Panc1 (cell line): ENCODE data around the gene WDFY3. TPM values are rescaled to one million over a fixed set of nuclear protein-coding genes. Genes with fewer than 3 reads are reported as not detected.

ENCODE experiments used
- ATAC-seq: fragments of 200-7000 bp; cut with Tn5 transposase; 2 replicates; pipeline ENCODE4 v1.9.1; 2020; ENCODE audit warnings: mild to moderate bottlenecking, moderate library complexity
- BruUV-seq: library from RNA; stranded (reverse); fragments of 400-500 nt; replicated peaks from 2 replicates; lab custom pipeline; 2021; lab: Mats Ljungman, UMichigan
- CTCF ChIA-PET: fragments of 300-600 bp; sonication (Branson Sonifier 250); formaldehyde crosslinking; loops from one replicate; lab custom pipeline; 2022; ENCODE audit warnings: antibody characterized with exemption; lab: Charles Lee
- POLR2A ChIA-PET: fragments of 300-600 bp; sonication (Branson Sonifier 250); formaldehyde crosslinking; loops from one replicate; lab custom pipeline; 2022; ENCODE audit warnings: antibody characterized with exemption; lab: Charles Lee
- DNase-seq: peaks from one replicate; pipeline ENCODE4 v3.0.0-alpha.2; 2010; ENCODE audit warnings: low read depth, low spot score
- H3K27ac ChIP-seq: 2 replicates; pipeline ENCODE4 v1.5.1; 2011; ENCODE audit warnings: mild to moderate bottlenecking, low read length, inconsistent platforms
- H3K27me3 ChIP-seq: fragments of 200-500 bp; sonication (Bioruptor generic); 2 replicates; pipeline ENCODE4 v1.6.0; 2014; ENCODE audit warnings: low read length, inconsistent platforms; ENCODE audit not compliant: control insufficient read depth, insufficient read depth
- H3K36me3 ChIP-seq: fragments of 200-500 bp; sonication (Bioruptor generic); 2 replicates; pipeline ENCODE4 v1.5.1; 2014; ENCODE audit warnings: inconsistent platforms, mild to moderate bottlenecking, low read length, moderate library complexity; ENCODE audit not compliant: control insufficient read depth, insufficient read depth
- H3K4me1 ChIP-seq: 2 replicates; pipeline ENCODE4 v1.5.1; 2011; ENCODE audit warnings: inconsistent platforms, mild to moderate bottlenecking, low read length, moderate library complexity; ENCODE audit not compliant: control insufficient read depth, insufficient read depth
- H3K4me3 ChIP-seq, 2 experiments: 2 replicates each; pipeline ENCODE4 v1.5.1; 2011 to 2012; ENCODE audit warnings: low read depth in 2 of 2, low read length in 2 of 2, mild to moderate bottlenecking in 2 of 2, inconsistent platforms in 1 of 2, moderate library complexity in 1 of 2
- H3K9me3 ChIP-seq: fragments of 200-500 bp; sonication (Bioruptor generic); 2 replicates; pipeline ENCODE4 v1.5.1; 2014; ENCODE audit warnings: low read depth, mild to moderate bottlenecking, inconsistent platforms, low read length, moderate library complexity; ENCODE audit not compliant: control insufficient read depth, insufficient read depth
- CTCF ChIP-seq: fragments of 450-650 bp; IDR thresholded peaks from 2 replicates; pipeline ENCODE4 v1.5.1; 2017; ENCODE audit warnings: mild to moderate bottlenecking
- POLR2AphosphoS5 ChIP-seq: IDR thresholded peaks from 2 replicates; pipeline ENCODE4 v1.6.1; 2012; ENCODE audit warnings: mild to moderate bottlenecking, low read depth, low read length, moderate library complexity
- REST ChIP-seq, 2 experiments: IDR thresholded peaks; 2 replicates each; pipeline ENCODE4 v1.6.1; 2011 to 2012; ENCODE audit warnings: low read depth in 2 of 2, control low read depth in 1 of 2, low read length in 1 of 2, mild to moderate bottlenecking in 1 of 2, moderate library complexity in 1 of 2; ENCODE audit not compliant: insufficient read depth in 1 of 2
- SIN3A ChIP-seq: IDR thresholded peaks from 2 replicates; pipeline ENCODE4 v1.6.1; 2012; ENCODE audit warnings: low read depth, mild to moderate bottlenecking, low read length, moderate library complexity, borderline replicate concordance; ENCODE audit not compliant: insufficient read depth
- TCF7L2 ChIP-seq: IDR thresholded peaks from 2 replicates; pipeline ENCODE4 v1.6.1; 2011; ENCODE audit warnings: mild to moderate bottlenecking, low read depth, low read length, inconsistent platforms
- in situ Hi-C: cut with HindIII; loops from 2 replicates; pipeline ENCODE4 v1.10.0; 2016; ENCODE audit warnings: low sequenced_read_pairs, low pct_unique_long_range_greater_than_20kb
- intact Hi-C: fragments of 100-400 bp; cut with micrococcal nuclease; formaldehyde crosslinking; loops from one replicate; pipeline ENCODE4 v1.10.0; 2022; ENCODE audit not compliant: unreplicated experiment
- total RNA-seq: library from RNA; stranded (reverse); gene quantifications from one replicate; pipeline ENCODE4 v1.2.1, GENCODE V29; 2021; ENCODE audit not compliant: unreplicated experiment

Gene WDFY3
- total RNA-seq, 1 experiment from 2014 or later: 47.8 TPM

GRCh38 chr4:84803720-84804119 lies 162.8 kb downstream of the WDFY3 start:
- in situ Hi-C loops (no loop called here), intact Hi-C loops (no loop called here)
- H3K4me3 ChIP-seq: no peak overlapping the region
- no peaks in the 10 kb centered on the region for H3K4me1 ChIP-seq
- CTCF ChIA-PET: no interaction called here
- no TSS peak for BruUV-seq
- no peaks in the 10 kb centered on the region for H3K9me3 ChIP-seq
- POLR2A ChIA-PET: no interaction called here
- DNase-seq: no peak
- no peaks in the 10 kb centered on the region for H3K27me3 ChIP-seq
- no peak overlapping the region for H3K27ac ChIP-seq
- peaks cover 2% of the 10 kb centered on the region; the same call in 1 of the 2 replicates for H3K36me3 ChIP-seq
- TF ChIP-seq REST (IDR thresholded peaks at IDR 0.05; ENCODE audit: insufficient read depth in 1 of 2, low read depth in 2 of 2, low read length in 1 of 2) (no peak), POLR2AphosphoS5 (no peak), SIN3A (no peak), TCF7L2 (no peak), CTCF (no peak)
- no peak for ATAC-seq

GRCh38 chr4:84803116-84803515 lies 163.4 kb downstream of the WDFY3 start:
- intact Hi-C loops (no loop called here), in situ Hi-C loops (no loop called here)
- DNase-seq (no peak), ATAC-seq (no peak)
- CTCF ChIA-PET: no interaction called here
- no TSS peak for BruUV-seq
- no peaks in the 10 kb centered on the region for H3K9me3 ChIP-seq
- no peaks in the 10 kb centered on the region for H3K27me3 ChIP-seq
- POLR2A ChIA-PET: no interaction called here
- TF ChIP-seq CTCF: no peak
- no peak for TF ChIP-seq TCF7L2
- TF ChIP-seq POLR2AphosphoS5: no peak
- TF ChIP-seq REST (IDR thresholded peaks at IDR 0.05; ENCODE audit: insufficient read depth in 1 of 2, low read depth in 2 of 2, low read length in 1 of 2): no peak
- TF ChIP-seq SIN3A: no peak
- peaks cover 2% of the 10 kb centered on the region; the same call in 1 of the 2 replicates for H3K36me3 ChIP-seq
- no peak overlapping the region for H3K4me3 ChIP-seq
- no peak overlapping the region for H3K27ac ChIP-seq
- H3K4me1 ChIP-seq: no peaks in the 10 kb centered on the region
